RPMI8226 (cell line): Measurements from ENCODE around the gene SPOCK1.

Experiments used
- DNase-seq: peaks from one replicate; pipeline ENCODE4 v3.0.0-alpha.2; 2015

The SPOCK1 gene

DNA sequence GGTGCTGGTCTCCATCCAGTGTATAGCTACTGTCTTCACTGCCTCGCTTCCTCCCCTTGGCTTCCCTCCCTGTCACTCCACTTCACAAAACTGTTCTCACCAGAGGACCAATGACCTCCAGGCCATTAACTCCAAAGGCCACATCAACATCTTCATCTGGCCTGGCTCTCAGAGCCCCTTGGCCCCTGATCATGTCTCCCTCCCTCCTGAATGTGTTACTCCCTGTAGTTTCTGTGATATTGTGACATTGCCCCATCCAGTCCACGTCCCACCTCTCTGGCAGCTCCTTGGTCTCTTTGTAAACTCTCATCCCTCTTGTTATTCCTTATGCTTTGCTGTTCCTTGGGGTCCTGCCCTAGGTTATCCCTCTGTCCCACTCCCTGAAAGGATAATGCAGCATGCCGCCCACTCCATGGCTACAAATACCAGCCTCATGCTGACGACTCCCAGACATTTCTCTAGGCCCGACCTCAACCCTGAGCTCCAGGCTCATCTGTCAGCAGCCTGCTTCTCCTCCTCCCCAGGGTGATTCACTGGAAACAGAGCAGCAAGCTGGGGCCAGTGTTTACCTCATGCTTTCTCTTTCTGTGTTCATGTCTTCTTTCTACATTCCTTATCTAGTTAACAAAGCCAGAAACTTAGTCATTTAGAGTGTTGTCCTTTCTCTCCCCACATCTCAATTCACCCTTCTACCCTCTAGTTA is 312.2 kb downstream of the SPOCK1 start:
- no peak for DNase-seq

DNA sequence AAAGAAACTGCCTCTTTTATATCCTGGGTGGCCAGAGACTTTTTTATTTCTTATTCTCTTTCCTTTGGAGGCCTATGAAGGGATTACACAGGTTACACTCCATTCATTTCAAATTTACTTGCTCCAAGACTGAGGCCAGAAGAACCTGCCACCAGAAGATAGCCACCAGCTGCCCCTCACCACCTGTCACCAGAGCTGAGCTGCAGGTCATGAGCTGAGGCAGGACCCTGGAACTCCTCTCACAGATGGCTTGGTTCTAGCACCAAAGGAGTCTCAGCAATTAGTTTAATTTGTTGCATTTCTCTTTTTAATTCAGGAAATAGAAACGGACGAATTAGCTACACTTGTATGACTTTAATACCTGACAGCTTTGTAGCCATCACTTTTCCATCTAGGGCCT is 313.9 kb downstream of the SPOCK1 start:
- DNase-seq, result no peak

DNA sequence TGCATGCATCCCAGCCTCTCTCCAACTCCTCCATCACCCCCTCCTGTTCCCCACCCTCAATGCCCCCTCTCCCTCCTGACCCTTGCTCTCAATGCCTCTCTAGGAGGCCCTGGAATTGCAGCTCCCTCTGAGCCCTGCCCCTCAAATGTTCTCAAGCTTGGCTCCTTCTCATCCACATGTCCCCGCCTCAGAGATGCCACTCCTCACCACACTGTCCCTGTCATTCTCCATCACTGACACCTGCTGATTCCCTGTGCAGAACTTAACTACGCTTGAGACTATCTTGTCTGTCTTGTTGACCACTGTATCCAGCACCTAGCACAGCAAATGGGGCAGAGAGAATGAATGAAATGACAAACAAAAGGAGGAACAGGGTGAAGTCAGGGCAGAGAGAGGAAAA is 314.4 kb downstream of the SPOCK1 start:
- no peak for DNase-seq

DNA sequence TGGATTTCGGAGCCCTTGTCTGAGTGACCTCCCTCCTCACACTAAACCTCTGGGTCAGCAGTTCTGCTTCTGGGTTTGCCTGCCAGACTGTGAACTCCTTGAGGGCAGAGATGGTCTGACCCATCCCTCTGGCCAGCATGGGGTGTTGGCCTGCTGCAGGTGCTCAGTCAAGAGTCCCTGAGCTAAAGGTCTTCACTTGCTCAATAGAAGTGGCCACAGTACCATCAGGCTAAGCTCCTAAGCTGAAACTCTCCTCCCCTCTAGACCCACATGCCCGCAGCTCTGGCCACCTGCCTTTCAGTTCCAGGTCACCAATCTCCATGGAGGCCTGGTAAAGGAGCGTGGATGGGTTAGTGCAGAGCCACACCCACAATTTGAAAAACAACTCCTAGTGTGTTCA is 316.6 kb downstream of the SPOCK1 start:
- DNase-seq, result no peak

DNA sequence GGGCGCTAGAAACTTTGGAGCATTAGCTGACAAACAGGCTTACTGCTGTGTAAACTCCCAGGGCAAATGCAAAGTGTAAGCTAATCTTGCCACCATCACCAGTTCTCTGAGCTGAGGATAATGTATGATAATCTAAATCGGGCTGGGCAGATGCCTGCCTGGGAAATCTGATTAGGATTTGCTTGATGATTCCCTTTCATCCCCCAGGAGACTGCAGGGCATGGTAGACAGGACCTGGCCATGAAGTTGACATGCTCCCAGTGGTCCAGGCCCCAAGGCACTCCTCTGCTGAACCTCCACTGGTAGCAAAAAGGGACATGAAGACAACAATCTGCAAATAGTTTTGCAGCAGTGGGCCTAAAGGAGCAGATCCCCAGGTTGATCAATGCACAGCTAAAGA is 317.5 kb downstream of the SPOCK1 start:
- no peak for DNase-seq

DNA sequence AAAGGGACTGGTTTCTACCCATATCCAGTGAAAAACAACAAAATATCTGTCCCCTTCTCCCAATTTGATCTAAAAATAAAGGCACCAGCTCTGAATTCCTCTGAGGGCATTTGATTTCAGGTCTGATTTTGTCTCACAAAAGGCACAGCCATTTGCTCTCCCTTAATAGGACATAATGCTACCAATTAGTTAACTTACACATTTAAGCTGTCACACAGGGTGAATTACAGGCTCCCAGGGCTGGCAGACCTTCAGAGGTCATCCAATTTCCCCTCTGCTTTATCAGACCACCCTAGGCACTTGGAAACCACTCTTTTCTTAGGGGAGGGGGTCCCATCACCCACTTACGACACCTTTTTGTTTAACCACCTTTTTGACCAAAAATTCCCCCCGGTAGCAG is 319.9 kb downstream of the SPOCK1 start:
- no peak for DNase-seq

DNA sequence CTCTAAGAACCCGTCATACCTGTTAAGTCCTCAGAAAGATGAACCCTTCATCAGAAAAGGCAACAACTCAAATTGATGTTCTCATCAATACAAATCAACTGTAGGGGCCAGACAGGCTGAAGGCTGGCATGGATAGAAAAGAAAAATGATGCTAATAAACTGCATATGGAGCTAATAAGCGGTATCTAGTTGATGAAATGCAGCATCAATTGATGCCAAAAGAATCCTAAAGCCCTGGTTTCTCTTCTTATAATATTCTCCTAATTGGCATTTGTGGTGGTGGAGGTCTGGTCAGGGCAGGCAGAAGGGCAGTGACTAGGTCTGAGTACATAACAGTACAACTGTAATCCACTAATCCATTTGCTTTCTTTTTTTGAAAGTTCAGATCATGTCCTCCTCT is 322.5 kb downstream of the SPOCK1 start:
- DNase-seq, result no peak

DNA sequence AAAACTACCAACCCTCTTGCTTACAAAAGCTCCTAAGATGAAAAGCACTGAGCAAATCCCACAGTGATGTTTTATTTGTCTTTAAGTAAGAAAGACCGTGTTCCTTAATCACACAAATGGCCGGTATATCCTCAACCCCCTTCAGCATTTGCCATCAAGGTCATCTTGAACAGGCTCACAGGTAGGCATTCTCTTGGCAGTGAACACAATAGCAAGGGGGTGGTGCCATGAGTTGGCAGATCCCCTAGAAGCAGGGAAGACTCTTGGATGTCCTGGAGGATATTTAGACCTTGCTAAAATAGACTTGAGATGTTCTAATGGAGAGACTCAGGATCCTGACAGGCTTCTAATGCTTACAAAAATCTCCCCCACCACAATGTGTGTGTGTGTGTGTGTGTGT is 323.0 kb downstream of the SPOCK1 start:
- no peak for DNase-seq

DNA sequence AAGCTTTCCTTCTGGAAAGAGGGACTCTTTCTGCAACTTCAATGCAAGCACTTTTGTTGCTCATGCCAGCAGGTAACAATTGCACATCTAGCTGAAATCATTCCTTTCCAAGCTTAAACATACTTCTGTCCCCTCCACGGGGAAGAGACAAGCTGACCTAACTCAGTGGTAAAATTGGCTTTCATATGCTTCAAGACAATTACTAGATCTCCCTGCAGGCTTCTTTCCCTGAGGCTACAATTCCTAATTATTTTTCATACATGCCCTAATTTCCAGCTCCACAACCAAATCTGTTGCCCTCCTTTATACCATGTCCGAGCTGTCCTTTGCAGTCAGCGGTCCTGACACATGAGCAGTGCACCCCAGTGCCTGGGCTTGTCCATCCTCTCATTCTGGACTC is 324.9 kb downstream of the SPOCK1 start:
- DNase-seq, result no peak

DNA sequence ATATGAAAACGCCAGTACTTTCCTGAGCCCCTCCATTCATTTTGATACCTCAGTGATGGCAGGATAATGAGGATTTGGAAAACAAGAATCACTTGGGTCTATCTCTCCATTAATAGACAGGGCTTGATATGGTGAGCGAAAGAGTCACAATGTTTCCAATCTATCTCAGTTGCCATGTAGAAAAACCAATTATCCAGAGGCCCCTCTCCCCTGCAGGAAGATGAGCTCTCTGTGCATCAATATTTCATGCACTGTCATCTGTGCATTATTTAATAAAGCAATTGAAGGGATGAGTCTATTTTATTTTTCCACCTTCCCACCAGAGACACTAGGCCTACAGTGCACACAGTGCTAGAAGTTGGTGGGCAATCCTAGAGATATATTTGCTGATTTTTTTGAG is 326.9 kb downstream of the SPOCK1 start:
- no peak for DNase-seq

DNA sequence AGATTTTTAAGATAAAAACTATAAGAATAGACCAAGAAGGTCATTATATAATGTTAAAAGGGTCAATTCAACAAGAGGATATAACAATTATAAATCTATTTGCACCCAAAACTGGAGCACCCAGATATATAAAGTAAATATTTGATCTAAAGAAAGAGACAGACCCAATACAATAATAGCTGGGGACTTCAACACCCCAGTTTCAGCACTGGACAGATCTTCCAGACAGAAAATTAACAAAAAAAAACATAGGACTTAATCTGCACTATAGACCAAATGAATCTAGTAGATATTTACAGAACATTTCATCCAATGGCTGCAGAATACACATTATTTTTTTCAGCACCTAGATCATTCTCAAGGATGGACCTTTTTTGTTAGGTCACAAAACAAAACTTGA is 331.9 kb downstream of the SPOCK1 start:
- DNase-seq, result no peak

DNA sequence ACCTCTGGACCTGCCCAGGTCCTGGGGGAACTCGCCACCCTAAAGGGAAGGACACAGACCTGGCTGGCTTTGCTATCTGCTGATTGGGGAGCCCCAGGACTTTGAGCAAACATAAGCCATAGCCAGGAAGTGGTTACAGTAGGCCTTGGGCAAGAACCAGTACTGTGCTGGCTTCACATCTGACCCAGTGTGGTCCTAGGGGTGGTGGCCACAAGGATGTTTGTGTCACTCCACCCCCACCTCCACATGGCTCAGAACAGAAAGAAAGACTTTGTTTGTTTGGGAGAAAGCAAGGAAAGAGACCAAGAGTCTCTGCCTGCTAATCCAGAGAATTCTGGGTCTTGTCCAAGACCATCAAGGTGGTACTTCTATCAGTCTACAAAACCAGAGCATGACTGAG is 334.2 kb downstream of the SPOCK1 start:
- DNase-seq, result no peak

DNA sequence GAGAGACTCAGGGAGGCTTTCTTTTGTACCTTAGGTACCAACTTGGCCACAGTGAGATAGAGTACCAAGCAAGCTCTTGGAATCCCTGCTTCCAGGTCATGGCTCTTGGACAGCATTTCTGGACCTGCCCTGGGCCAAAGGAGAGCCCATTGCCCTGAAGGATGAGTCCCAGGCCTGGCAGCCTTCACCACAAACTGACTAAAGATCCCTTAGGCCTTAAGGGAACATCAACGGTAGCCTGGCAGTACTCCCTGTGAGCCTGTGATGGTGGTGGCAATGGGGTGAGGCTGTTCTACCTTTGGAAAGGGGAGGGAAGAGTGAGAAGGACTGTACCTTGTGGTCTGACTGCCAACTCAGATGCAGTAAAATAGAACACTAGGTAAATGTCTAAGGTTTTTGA is 334.6 kb downstream of the SPOCK1 start:
- DNase-seq, result no peak

DNA sequence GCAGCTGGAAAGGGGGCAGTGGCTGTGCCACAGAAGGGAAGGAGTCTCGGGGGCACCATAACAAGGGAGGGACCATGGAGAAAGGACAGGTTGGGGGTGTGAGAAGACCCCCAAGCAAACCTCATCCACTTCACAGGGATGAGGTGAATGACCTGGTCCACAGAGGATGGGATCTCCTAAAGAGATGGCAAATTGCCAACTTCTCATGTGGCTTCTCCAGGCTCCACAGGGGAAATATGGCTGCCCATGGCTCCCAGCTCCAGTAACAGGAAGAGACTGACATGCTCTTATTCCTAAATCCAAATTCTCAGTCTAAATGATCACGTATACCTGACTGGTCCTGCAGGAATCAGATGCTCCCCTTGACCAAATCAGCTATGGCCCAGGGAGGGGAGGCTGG is 340.4 kb downstream of the SPOCK1 start:
- no peak for DNase-seq

DNA sequence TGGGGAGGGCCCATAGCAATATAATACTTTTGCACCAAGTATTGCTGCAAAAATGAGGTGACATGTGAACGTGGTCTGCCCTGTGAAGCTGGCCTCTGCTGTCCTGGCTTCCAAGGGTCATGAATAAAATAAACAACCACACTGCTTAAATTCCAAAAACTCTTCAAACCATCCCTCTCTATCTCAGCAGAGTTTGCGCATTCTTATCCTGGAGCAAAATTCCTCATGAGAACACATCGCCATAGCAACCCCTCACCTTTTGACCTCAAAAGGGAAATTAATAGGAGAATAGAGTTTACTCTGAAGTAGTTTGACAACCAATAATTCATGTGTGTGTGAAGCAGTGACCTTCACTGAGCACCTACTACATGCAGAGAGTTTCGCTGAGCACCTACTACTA is 342.9 kb downstream of the SPOCK1 start:
- no peak for DNase-seq

DNA sequence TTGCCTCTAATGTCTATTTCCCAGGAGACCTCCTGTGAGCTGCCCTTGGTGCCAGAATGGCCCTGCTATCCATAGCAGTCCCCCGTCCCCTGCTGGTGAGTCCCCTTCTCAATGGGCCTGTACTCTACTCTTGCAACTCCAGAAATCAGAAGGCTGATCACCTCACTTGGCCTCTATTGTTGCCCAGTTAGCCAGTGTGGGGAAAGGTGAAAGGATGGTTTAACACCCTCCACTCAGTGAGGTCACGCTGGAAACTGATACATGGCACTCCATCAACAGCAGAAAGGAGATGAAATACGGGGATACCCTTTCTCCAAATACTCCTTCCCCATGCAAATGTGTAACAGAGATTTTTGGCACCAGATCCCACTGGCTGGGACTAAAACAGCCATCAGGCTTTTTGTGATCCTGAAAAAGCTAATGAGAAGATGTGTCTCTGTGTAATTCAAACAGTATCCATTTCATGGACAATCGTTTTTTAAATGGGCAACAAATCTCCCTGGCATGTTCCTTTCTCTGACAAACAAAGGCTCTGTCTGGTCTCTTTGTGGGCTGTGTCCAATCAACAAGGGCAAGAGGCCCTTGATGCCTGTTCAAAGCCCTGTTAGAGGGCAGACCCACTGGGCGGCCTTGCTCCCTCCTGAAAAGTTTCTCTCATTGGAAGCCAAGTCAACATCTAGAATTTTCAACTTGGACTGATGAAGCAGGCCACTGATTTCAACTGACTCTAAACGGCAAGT is 343.7 kb downstream of the SPOCK1 start:
- no peak for DNase-seq

DNA sequence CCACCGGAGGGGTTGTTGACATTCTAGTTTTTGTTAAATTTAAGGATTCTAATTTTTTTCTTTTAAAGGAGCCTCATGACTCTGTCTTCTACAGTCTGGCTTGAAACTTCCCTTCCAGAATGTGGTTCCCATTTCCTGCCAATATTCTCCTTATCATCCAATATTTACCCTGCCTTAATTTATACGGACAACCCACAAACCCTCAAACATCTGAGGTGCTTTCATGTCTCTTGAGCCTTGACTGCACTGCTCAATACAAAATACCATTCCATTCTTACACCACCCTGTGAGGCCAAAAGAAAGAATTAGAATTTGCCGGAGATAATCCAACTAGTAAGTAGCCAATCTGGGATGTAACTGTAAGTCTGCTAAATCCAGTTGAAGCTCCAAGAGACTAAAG is 346.5 kb downstream of the SPOCK1 start:
- DNase-seq, result no peak

DNA sequence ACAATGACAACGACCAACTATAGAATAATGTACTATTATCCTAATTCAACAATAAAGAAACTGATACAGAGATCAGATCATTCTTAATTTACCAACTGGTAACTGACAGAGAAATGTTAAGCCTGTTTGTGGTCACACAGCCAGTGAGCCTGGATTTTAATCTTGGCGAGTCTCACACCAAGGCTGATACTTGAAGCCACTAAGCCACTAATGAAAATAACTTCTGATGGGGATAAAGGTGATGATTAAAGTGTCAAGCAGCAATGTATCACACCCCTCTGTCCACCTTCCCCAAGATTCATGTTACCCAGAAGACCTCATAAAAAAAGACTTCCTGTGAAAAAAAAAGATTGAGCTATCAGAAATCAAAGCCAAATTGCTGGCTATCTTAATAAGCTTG is 350.5 kb downstream of the SPOCK1 start:
- no peak for DNase-seq

DNA sequence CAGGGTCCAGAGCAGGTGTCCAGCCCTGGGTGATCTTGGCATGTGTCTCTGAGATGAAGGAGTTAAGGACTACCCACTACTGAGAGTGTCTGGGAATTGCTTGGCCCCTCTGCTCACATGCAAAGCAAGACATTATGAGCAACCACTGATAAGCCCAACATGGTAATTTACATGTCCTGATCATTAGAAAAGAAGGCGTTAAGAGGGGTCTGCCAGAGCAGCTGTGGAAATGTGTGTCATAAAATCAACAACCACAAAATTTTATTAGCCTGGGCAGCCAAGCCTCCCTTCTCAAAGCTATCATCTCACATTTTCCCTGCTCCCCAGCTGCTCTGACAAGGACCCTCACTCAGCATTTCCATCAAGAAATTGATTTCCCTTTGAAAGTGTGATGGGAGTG is 351.0 kb downstream of the SPOCK1 start:
- no peak for DNase-seq

DNA sequence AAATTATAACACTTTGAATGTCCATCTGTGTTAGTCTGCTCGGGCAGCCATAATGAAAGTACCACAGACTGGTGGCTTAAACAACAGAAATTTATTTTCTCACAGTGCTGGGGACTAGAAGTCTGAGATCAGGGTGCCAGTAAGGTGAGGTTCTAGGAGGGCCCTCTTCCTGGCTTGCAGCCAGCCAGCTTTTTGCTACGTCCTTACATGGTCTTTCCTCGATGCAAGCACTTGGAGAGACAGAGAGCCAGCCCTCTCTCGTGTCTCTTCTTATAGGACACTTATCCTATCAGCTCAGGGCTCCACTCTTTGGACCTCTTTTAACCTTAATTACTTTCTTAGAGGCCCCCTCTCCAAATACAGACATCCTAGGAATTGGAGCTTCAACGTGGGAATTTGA is 351.8 kb downstream of the SPOCK1 start:
- no peak for DNase-seq

DNA sequence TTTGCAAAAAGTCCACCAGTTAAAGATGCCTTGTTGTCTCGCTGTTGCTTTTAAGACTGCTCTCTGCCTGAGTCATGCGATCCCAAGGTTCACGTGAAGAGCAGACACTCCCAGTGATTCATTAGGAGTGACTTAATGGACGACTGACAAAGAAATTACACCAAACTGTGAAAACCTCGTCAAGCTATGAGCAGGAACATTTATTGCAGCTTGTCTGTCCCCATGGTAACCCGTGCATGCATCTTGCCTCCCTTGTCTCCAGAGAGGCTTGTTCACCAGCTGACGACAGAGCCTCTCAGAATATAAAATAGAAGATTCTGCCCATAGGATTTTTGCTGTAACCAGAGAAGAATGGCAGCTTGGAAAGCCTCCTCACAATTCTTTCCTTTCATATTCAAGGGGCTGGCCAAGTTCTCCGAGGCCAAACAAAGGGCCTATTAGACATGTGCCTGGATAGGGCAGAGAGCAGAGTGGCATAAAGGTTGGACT is 352.7 kb downstream of the SPOCK1 start:
- DNase-seq, result no peak

DNA sequence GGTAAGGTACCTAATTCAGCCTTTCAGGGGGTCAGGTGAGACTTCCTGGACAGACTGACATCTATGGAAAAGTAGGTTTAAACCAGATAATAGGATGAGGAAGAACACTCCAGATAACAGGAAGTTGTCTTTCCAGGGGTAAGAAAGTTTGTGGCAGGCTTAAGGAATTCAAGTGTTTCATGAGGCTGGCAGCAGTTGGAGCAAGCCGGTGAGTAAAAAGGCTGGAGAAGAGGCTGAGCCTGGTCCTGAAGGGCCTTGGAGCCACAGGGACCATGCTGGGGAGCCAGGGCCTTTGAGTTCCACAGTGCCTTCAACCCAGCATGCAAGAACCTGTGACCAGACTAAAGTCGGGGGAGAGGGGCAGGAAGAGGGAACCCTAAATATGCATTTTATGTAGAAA is 353.4 kb downstream of the SPOCK1 start:
- DNase-seq, result no peak

DNA sequence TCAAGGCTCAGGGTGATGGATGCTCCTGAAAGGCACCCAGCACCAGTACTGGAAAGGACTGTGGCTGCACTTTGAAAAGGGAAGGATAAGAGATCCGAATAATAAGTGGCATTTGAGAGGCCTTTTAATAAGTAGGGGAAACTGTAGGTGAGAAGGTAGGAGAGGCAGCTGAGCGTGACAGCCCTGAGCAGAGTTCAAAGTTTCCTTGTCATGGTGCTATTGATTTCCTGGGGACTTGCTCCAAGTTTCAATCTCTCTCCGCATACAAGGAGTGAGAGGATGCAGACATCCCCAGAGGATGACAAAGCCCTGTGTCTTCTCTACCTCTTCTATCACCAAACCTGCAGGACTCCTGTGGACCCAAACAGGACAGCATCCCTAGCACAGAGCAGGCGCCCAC is 354.5 kb downstream of the SPOCK1 start:
- DNase-seq, result no peak

DNA sequence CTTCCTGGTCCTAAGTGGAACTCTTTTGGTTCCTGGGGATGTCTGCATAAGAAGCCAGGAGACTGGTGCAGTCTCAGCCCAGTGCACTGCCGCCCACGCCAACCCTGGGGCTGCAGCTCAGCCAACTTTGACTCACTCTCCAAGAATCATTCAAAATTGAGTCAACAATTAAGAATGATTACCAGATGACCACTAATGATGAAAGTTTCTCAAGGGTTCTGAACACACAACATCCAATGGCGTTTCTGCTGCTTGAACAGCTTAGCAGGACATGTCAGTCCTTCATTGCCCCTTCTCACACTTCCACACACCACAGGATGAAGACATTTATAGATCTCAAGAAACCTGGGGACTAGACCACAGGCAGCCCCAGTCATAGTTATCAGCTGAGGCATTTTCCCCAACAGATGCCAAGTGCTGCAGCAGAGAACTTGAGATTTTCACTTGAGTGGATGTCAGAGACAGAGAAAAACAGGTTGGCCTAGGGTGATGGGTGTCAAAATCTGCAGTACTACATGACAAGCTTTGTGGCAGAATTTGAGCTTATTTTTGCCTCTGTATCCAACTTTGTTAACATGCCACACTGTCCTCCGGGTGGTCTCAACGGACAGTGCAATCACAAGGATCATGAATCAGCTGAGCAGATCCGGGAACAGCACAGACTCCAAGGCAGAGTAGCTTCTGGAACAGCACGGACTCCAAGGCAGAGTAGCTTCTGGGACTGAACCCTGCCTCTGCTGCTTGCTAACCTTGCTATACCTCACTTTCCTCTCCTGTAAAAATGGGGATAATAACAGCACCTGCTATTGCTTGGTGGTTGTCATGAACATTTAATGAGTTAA is 356.1 kb downstream of the SPOCK1 start:
- no peak for DNase-seq
